MG63 (cell line): ENCODE results near the gene PKP3. TPM values are rescaled to one million over a fixed set of nuclear protein-coding genes. Genes with fewer than 3 reads are reported as not detected.

Experiments
- DNase-seq: peaks from one replicate; pipeline ENCODE4 v3.0.0-alpha.2; 2020
- H3K27me3 ChIP-seq: fragments of 250-450 bp; sonication (Bioruptor Pico); 2 replicates; pipeline ENCODE4 v1.5.1; 2020; ENCODE audit warnings: mild to moderate bottlenecking, moderate library complexity
- H3K36me3 ChIP-seq: fragments of 250-450 bp; sonication (Bioruptor Pico); 2 replicates; pipeline ENCODE4 v1.5.1; 2020; ENCODE audit warnings: mild to moderate bottlenecking, moderate library complexity
- H3K4me3 ChIP-seq: fragments of 250-450 bp; sonication (Bioruptor Pico); 2 replicates; pipeline ENCODE4 v1.5.1; 2020; ENCODE audit warnings: mild to moderate bottlenecking, moderate library complexity
- H3K9me3 ChIP-seq: fragments of 250-450 bp; sonication (Bioruptor Pico); 2 replicates; pipeline ENCODE4 v1.5.1; 2020; ENCODE audit warnings: mild to moderate bottlenecking, moderate library complexity
- total RNA-seq: library from RNA; depleted of rRNA; stranded (reverse); fragments of >200 nt; shearing (Covaris generic); gene quantifications from 2 replicates; pipeline ENCODE4 v1.2.3, GENCODE V29; 2014; ENCODE audit warnings: low replicate concordance

PKP3 gene
- total RNA-seq, 1 experiment from 2014 or later, result 24.1 TPM

GRCh38 chr11:371716-372590 lies 22.1 kb upstream of the PKP3 start:
- no peak for DNase-seq
- Histone ChIP-seq H3K9me3 (no peaks in the 10 kb centered on the region), H3K27me3 (0 out of 2 replicates have a peak, but pooled peaks cover 4% of the 10 kb centered on the region), H3K4me3 (no peak overlapping the region), H3K36me3 (peaks cover 15% of the 10 kb centered on the region)

- 0 out of 2 replicates have a peak, but pooled peaks cover 1% of the 10 kb centered on the region for H3K27me3 ChIP-seq
- peaks cover 15% of the 10 kb centered on the region for H3K36me3 ChIP-seq
- no peak for DNase-seq
- H3K4me3 ChIP-seq, result no peak overlapping the region
- H3K9me3 ChIP-seq, result no peaks in the 10 kb centered on the region
Observed at GRCh38 chr11:372809-373715, 20.9 kb upstream of the PKP3 start.

DNA sequence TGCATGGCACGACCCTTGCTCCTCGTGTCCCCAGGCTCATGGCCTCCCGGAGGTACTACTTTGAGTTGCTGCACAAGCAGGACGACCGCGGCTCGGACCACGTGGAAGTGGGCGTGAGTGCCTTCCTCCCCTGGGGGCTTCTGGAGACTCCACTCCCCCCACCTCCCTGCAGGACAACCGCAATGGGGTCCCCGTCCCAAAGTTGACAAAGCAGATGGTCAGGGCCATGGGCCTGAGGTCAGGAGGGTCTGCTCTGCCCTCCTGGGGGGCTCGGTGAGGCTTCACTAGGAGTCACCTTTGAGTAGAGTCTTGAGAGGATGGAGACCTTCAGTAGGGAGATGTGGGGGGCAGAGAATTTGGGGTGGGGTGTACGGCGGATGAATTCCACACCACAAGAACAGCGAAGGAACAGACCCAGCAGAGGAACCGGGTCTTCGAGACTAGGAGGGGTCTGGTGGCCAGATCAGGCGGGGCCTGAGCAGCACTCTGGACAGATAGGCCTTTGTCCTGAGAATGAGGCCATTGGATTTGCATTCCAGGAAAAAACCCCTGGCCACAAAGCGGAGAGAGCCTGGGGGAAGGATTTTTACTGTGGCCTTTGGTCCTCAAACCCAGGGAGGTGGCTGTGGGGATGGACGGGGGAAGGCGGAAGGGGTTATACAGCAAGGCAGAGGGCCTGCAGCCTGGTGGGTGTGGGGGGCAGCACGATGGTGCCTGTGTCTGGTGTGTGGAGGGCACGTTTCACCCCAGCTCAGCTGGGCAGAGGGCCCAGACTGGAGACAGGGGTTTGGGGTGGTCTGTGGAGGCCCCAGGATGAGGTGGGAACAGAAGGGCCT lies 20.1 kb upstream of the PKP3 start:
- Histone ChIP-seq H3K9me3 (no peaks in the 10 kb centered on the region), H3K4me3 (no peak overlapping the region), H3K27me3 (no peaks in the 10 kb centered on the region), H3K36me3 (peaks cover 15% of the 10 kb centered on the region)
- DNase-seq, result no peak

- DNase-seq, result no peak
- Histone ChIP-seq H3K4me3 (no peak overlapping the region), H3K36me3 (peaks cover 19% of the 10 kb centered on the region), H3K27me3 (no peaks in the 10 kb centered on the region), H3K9me3 (no peaks in the 10 kb centered on the region)
Observed at GRCh38 chr11:375065-376025, 18.7 kb upstream of the PKP3 start.

- Histone ChIP-seq H3K36me3 (peaks cover 19% of the 10 kb centered on the region), H3K9me3 (no peaks in the 10 kb centered on the region), H3K4me3 (no peak overlapping the region), H3K27me3 (no peaks in the 10 kb centered on the region)
- DNase-seq, result no peak
Observed at GRCh38 chr11:376531-377173, 17.4 kb upstream of the PKP3 start.

GRCh38 chr11:377174-377865 lies 16.7 kb upstream of the PKP3 start:
- Histone ChIP-seq H3K4me3 (no peak overlapping the region), H3K9me3 (no peaks in the 10 kb centered on the region), H3K36me3 (peaks cover 15% of the 10 kb centered on the region), H3K27me3 (no peaks in the 10 kb centered on the region)
- no peak for DNase-seq

DNA sequence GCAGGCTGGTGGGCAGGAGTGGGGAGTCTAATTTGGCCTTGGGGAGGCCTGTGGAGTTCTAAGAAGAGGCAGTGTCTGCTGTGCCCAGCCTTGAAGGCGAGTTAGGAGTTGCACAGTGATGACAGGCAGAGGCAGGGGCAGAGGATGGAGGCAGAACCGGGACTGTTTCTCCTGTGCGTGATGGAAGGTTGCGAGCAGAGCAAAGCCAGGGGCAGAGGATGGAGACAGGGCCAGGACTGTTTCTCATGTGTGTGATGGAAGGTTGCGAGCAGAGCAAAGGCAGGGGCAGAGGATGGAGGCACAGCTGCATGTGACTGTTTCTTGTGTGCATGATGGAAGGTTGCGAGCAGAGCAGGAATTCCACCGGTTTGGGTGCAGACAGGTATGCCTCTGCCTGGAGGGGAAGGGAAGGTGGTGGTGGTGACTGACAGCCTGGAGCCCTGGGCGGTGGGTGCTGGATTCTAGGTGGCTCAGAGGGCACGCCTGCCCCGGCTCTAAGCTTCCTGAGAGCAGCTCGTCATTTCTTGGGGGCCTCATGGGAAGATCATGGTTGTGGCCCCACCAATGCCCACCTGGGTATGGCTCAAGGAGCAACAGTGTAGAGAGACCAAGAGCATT lies 16.0 kb upstream of the PKP3 start:
- H3K4me3 ChIP-seq, result no peak overlapping the region
- DNase-seq, result no peak
- peaks cover 12% of the 10 kb centered on the region for H3K36me3 ChIP-seq
- no peaks in the 10 kb centered on the region for H3K27me3 ChIP-seq
- H3K9me3 ChIP-seq, result no peaks in the 10 kb centered on the region

DNA sequence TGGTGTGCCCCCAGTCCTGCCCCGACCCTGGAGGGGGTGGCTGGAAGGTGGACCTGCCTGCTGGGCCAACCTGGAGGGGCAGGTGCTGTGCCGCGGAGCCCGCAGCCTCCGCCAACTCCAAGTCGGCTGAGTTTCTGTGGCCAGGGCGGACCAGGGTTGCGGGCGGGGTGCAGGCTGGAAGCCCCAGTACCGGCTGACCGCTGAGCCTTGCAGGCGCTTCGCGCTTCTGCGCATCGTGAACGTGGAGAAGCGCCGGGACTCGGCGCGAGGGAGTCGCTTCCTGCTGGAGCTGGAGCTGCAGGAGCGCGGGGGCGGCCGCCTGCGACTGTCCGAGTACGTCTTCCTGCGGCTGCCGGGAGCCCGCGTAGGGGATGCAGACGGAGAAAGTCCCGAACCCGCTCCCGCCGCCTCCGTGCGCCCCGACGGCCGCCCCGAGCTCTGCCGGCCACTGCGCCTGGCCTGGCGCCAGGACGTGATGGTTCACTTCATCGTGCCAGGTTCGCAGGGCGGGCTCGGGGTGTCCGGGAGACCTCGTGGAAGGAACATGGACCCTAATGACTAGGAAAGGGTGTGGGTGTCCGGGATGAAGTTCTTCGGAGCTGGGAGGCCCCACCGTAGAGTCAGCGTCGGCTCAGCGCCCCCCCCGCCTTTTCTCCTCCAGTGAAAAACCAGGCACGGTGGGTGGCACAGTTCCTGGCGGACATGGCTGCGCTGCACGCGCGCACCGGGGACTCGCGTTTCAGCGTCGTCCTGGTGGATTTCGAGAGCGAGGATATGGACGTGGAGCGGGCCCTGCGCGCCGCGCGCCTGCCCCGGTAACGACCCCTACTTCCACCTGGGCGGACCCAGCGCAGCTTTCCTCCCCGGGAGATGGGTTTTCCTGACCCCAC lies 14.6 kb upstream of the PKP3 start:
- Histone ChIP-seq H3K27me3 (no peaks in the 10 kb centered on the region), H3K9me3 (no peaks in the 10 kb centered on the region)
- DNase-seq, result no peak

DNA sequence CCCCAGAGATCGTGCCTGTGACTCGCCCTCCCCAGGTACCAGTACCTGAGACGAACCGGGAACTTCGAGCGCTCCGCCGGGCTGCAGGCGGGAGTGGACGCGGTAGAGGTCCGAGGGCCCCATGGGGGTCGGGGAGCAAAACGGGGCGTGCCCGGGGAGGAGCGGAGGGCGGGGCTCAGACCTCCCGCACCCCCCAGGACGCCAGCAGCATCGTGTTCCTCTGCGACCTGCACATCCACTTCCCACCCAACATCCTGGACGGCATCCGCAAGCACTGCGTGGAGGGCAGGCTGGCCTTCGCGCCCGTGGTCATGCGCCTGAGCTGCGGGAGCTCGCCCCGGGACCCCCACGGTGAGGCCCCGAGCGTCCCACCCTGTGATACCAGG lies 13.9 kb upstream of the PKP3 start:
- no peak overlapping the region for H3K4me3 ChIP-seq
- H3K36me3 ChIP-seq, result peaks cover 4% of the 10 kb centered on the region
- H3K27me3 ChIP-seq, result no peaks in the 10 kb centered on the region
- no peaks in the 10 kb centered on the region for H3K9me3 ChIP-seq
- DNase-seq, result no peak

More for the DNA sequence above, 14.6 kb upstream of the PKP3 start:
- Histone ChIP-seq H3K4me3 (no peak overlapping the region), H3K36me3 (peaks cover 4% of the 10 kb centered on the region)

DNA sequence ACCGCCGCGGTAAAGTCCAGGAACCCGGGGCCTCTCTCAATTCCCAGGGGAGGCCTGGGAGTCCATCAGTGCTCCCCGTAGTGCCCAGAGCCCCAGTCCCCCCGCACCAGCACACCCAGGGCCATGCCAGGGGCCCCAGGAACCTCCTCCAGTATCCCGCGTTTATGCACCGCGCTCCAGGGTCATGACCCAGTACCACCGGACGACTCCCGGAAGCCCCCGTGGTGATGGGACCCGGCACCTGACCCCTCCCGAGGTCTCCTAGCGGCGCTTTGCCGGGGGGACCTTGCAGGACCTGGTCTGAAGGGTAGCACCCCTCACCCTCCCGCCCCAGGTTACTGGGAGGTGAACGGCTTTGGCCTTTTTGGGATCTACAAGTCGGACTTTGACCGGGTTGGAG lies 13.5 kb upstream of the PKP3 start:
- H3K9me3 ChIP-seq, result no peaks in the 10 kb centered on the region
- H3K36me3 ChIP-seq, result peaks cover 4% of the 10 kb centered on the region
- no peak overlapping the region for H3K4me3 ChIP-seq
- no peaks in the 10 kb centered on the region for H3K27me3 ChIP-seq
- DNase-seq, result no peak

DNA sequence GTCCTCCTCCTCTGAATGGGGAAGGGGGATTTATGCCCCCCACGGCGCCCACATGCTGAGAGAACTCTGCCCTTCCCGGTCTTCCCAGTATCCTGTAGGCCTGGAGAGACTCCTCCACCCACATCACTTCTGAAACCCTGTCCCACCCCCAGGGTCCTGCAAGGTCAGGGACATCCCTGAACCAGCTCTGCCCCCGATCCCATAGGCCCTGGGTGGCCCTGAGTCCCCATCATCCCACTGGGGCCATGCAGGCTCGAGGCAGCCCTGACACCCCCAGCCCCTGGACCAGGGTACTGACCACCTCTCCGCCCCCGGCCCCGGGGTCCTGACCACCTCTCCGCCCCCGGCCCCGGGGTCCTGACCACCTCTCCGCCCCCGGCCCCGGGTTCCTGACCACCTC lies 13.0 kb upstream of the PKP3 start:
- no peaks in the 10 kb centered on the region; the same call in 1 of the 2 replicates for H3K9me3 ChIP-seq
- no peak for DNase-seq
- no peak overlapping the region for H3K4me3 ChIP-seq
- H3K27me3 ChIP-seq, result no peaks in the 10 kb centered on the region
- peaks cover 4% of the 10 kb centered on the region for H3K36me3 ChIP-seq

GRCh38 chr11:381501-382072 lies 12.4 kb upstream of the PKP3 start:
- Histone ChIP-seq H3K9me3 (peaks cover 6% of the 10 kb centered on the region; the same call in 1 of the 2 replicates), H3K4me3 (no peak overlapping the region), H3K36me3 (peaks cover 4% of the 10 kb centered on the region), H3K27me3 (no peaks in the 10 kb centered on the region)
- no peak for DNase-seq

GRCh38 chr11:382081-382629 lies 11.9 kb upstream of the PKP3 start:
- peaks cover 4% of the 10 kb centered on the region for H3K36me3 ChIP-seq
- no peak overlapping the region for H3K4me3 ChIP-seq
- DNase-seq, result no peak
- peaks cover 10% of the 10 kb centered on the region for H3K9me3 ChIP-seq
- no peaks in the 10 kb centered on the region for H3K27me3 ChIP-seq
